ENCODE results near the gene LRIG1. TPM values are rescaled to one million over a fixed set of nuclear protein-coding genes. Genes with fewer than 3 reads are reported as not detected.

The LRIG1 gene
- total and polyA plus RNA-seq, 2 donors from 2014 or later: 8.2 to 20.6 TPM

DNA sequence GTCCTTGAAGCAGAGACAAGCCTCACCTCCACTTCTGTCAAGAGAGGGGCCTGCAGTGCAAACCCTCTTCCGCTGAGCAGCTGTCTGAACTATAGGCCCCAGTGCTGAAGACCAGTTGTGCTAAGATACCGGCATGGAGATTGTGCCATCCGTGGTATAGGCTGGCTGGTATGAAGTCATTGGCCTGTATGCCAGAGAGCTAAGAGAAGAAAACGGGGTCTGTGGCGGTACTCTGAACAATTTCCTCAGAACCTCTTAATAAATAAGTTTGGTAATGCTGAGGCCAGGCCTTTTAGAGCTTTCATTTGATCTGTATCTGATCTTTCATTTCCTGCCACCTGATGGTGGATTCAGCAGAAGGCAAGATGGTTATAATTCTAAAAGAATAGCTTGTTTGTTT is 123.0 kb downstream of the LRIG1 start:
- TF ChIP-seq, protein P1, sequence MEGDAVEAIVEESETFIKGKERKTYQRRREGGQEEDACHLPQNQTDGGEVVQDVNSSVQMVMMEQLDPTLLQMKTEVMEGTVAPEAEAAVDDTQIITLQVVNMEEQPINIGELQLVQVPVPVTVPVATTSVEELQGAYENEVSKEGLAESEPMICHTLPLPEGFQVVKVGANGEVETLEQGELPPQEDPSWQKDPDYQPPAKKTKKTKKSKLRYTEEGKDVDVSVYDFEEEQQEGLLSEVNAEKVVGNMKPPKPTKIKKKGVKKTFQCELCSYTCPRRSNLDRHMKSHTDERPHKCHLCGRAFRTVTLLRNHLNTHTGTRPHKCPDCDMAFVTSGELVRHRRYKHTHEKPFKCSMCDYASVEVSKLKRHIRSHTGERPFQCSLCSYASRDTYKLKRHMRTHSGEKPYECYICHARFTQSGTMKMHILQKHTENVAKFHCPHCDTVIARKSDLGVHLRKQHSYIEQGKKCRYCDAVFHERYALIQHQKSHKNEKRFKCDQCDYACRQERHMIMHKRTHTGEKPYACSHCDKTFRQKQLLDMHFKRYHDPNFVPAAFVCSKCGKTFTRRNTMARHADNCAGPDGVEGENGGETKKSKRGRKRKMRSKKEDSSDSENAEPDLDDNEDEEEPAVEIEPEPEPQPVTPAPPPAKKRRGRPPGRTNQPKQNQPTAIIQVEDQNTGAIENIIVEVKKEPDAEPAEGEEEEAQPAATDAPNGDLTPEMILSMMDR (IDR thresholded peaks at IDR 0.05; ENCODE audit: borderline replicate concordance, extremely low read depth, insufficient read depth): no peak
- Histone ChIP-seq H3K4me3 (ENCODE audit: low read length in 3 of 3) (no peak overlapping the region), H3K9me3 (ENCODE audit: control insufficient read depth in 2 of 3, insufficient read depth in 1 of 3, low read length in 3 of 3) (no peaks in the 10 kb centered on the region), H3K4me1 (ENCODE audit: control insufficient read depth in 2 of 3, insufficient read depth in 2 of 3, low read depth in 1 of 3, low read length in 3 of 3) (no peaks in the 10 kb centered on the region), H3K27me3 (ENCODE audit: control insufficient read depth, insufficient read depth, low read length) (no peaks in the 10 kb centered on the region), H3K27ac (ENCODE audit: low read depth in 2 of 2, low read length in 2 of 2) (no peak overlapping the region), H3K9ac (ENCODE audit: low read length in 3 of 3) (no peak overlapping the region), H3K36me3 (ENCODE audit: control insufficient read depth in 2 of 3, insufficient read depth in 3 of 3, low read length in 3 of 3) (peaks cover 0 to 46% (median 17%) of the 10 kb centered on the region in 3 donors)
- intact Hi-C loops (cut with DNase I): no loop called here
- DNase-seq (no peak), FAIRE-seq (no peak)

DNA sequence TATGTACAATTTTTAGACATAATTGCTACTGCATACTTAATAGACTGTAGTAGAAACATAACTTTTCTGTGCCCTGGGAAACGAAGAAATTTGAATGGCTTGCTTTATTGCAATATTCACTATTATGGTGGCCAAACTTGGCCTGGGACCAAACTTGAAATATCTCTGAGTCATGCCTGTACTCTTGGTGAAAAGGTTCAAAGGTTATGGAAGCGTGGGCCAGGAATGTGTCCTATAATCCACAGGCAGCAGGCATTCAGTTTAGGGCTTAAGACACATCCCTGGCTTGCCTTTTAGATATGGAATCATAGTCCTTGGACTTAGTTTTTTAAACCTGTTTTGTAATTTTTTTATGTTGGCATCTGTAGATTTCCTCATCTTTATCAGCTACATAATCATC is 124.3 kb downstream of the LRIG1 start:
- no peaks in the 10 kb centered on the region for H3K27me3 ChIP-seq (ENCODE audit: control insufficient read depth, insufficient read depth, low read length)
- no peaks in the 10 kb centered on the region for H3K4me1 ChIP-seq (ENCODE audit: control insufficient read depth in 2 of 3, insufficient read depth in 2 of 3, low read depth in 1 of 3, low read length in 3 of 3)
- H3K4me3 ChIP-seq (ENCODE audit: low read length in 3 of 3): no peak overlapping the region
- H3K9ac ChIP-seq (ENCODE audit: low read length in 3 of 3): no peak overlapping the region
- intact Hi-C loops (cut with DNase I): no loop called here
- FAIRE-seq (no peak), DNase-seq (no peak)
- TF ChIP-seq, protein P1 (IDR thresholded peaks at IDR 0.05; ENCODE audit: borderline replicate concordance, extremely low read depth, insufficient read depth): no peak
- no peak overlapping the region for H3K27ac ChIP-seq (ENCODE audit: low read depth in 2 of 2, low read length in 2 of 2)
- H3K36me3 ChIP-seq (ENCODE audit: control insufficient read depth in 2 of 3, insufficient read depth in 3 of 3, low read length in 3 of 3): peaks cover 0 to 33% (median 9%) of the 10 kb centered on the region in 3 donors
- no peaks in the 10 kb centered on the region for H3K9me3 ChIP-seq (ENCODE audit: control insufficient read depth in 2 of 3, insufficient read depth in 1 of 3, low read length in 3 of 3)

DNA sequence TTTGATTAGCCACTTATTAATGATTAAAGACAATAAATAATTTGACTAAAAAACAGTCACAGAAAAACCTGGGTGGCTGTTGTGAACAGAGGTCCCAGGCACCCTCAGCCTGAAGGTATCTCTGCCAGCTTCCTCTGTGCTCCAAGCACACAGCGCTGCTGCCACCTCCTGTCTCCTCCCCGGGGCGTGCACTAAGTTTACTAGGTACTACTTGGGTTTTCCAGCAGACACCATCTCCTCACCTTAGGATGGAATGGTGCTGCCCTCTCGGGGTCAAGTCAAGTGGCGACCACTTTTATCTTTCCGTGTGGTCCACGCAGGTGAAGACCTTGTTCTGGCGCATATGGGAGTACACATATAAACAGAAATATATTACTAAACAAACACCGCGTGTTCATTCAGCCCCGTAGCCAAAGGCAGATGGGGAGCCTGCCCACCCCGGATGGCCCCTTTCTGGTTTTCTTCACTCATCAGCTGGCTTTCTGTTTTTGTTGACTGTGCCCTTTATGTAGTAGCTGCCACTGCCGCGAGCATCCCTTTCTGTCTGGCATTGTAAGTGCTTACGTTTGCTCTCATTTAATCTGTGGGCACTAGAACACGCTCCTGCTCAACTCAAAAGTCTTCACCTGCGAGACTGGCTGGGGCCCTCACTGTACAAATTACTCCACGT is 128.0 kb downstream of the LRIG1 start:
- H3K36me3 ChIP-seq (ENCODE audit: control insufficient read depth in 2 of 3, insufficient read depth in 3 of 3, low read length in 3 of 3): peaks cover 0 to 3% (median 0%) of the 10 kb centered on the region in 3 donors
- no peak overlapping the region for H3K9ac ChIP-seq (ENCODE audit: low read length in 3 of 3)
- H3K27me3 ChIP-seq (ENCODE audit: control insufficient read depth, insufficient read depth, low read length): no peaks in the 10 kb centered on the region
- TF ChIP-seq, protein P1 (IDR thresholded peaks at IDR 0.05; ENCODE audit: borderline replicate concordance, extremely low read depth, insufficient read depth): no peak
- intact Hi-C loops (cut with DNase I): no loop called here
- no peak overlapping the region for H3K27ac ChIP-seq (ENCODE audit: low read depth in 2 of 2, low read length in 2 of 2)
- H3K4me1 ChIP-seq (ENCODE audit: control insufficient read depth in 2 of 3, insufficient read depth in 2 of 3, low read depth in 1 of 3, low read length in 3 of 3): no peaks in the 10 kb centered on the region
- DNase-seq: peak in 4 of 5 donors; percentile 63 to 75 (median 68)
- FAIRE-seq: no peak
- H3K9me3 ChIP-seq (ENCODE audit: control insufficient read depth in 2 of 3, insufficient read depth in 1 of 3, low read length in 3 of 3): no peaks in the 10 kb centered on the region
- H3K4me3 ChIP-seq (ENCODE audit: low read length in 3 of 3): no peak overlapping the region
